H1 (cell line): ENCODE measurements around the gene ARID1B. TPM values are rescaled to one million over a fixed set of nuclear protein-coding genes. Genes with fewer than 3 reads are reported as not detected.

Source experiments
- CTCF ChIA-PET: fragments of 300-600 bp; sonication (Branson Sonifier 250); formaldehyde crosslinking; loops from one replicate; lab custom pipeline; 2021; ENCODE audit not compliant: partially characterized antibody; lab: Charles Lee
- POLR2A ChIA-PET: fragments of 300-600 bp; sonication (Branson Sonifier 250); formaldehyde crosslinking; loops from one replicate; lab custom pipeline; 2021; ENCODE audit warnings: inconsistent platforms; ENCODE audit not compliant: partially characterized antibody; lab: Charles Lee
- DNase-seq, 2 experiments: peaks; one replicate each; pipeline versions ENCODE4 v3.0.0 to v3.0.0-alpha.2; 2010 to 2022; ENCODE audit warnings: low spot score in 2 of 2, low read depth in 1 of 2, mixed read lengths in 1 of 2
- FAIRE-seq: peaks from 2 replicates; lab custom pipeline; 2011; peaks lifted over from hg19 to GRCh38; lab: Jason Lieb, UNC
- H2AFZ ChIP-seq: 2 replicates; pipeline ENCODE4 v1.8.1; 2012; ENCODE audit warnings: low read length, inconsistent platforms
- H2AK5ac ChIP-seq: 2 replicates; pipeline ENCODE4 v1.6.1; 2013; ENCODE audit warnings: low read depth, low read length
- H2BK120ac ChIP-seq: replicated peaks from 2 replicates; pipeline ENCODE3; 2013; ENCODE audit warnings: low read depth, low read length, inconsistent platforms
- H2BK12ac ChIP-seq: 2 replicates; pipeline ENCODE4 v1.6.1; 2013; ENCODE audit warnings: low read depth, low read length
- H2BK15ac ChIP-seq: 2 replicates; pipeline ENCODE4 v1.6.1; 2013; ENCODE audit warnings: low read length
- H2BK20ac ChIP-seq: 2 replicates; pipeline ENCODE4 v1.6.1; 2013; ENCODE audit warnings: low read length
- H2BK5ac ChIP-seq: 2 replicates; pipeline ENCODE4 v1.6.1; 2013; ENCODE audit warnings: low read depth, low read length
- H3K14ac ChIP-seq: 2 replicates; pipeline ENCODE4 v1.6.1; 2013; ENCODE audit warnings: inconsistent platforms; ENCODE audit not compliant: insufficient read length
- H3K18ac ChIP-seq: 2 replicates; pipeline ENCODE4 v1.6.1; 2013; ENCODE audit warnings: low read length; ENCODE audit errors: extremely low read depth
- H3K23ac ChIP-seq: 2 replicates; pipeline ENCODE4 v1.6.1; 2013; ENCODE audit warnings: inconsistent platforms; ENCODE audit not compliant: insufficient read length
- H3K23me2 ChIP-seq: 2 replicates; pipeline ENCODE4 v1.6.1; 2013; ENCODE audit warnings: low read depth, low read length
- H3K27ac ChIP-seq: 2 replicates; pipeline ENCODE4 v1.6.1; 2011; ENCODE audit warnings: low read depth, low read length, inconsistent platforms
- H3K27me3 ChIP-seq, 4 experiments: replicated peaks in 1 of 4; 1 replicate in 1 of 4; 2 replicates in 3 of 4; pipeline versions ENCODE4 v1.6.1 to v1.8.1; 2011 to 2013; ENCODE audit warnings: low read length in 3 of 4, mild to moderate bottlenecking in 3 of 4, inconsistent platforms in 2 of 4, mixed read lengths in 2 of 4, moderate library complexity in 1 of 4; ENCODE audit not compliant: control insufficient read depth in 3 of 4, insufficient read depth in 3 of 4; ENCODE audit errors: extremely low read depth in 1 of 4
- H3K36me3 ChIP-seq, 4 experiments: 2 replicates each; pipeline versions ENCODE4 v1.6.1 to v1.8.1; 2011 to 2013; ENCODE audit warnings: mild to moderate bottlenecking in 4 of 4, low read length in 3 of 4, moderate library complexity in 2 of 4, control low read depth in 1 of 4, inconsistent platforms in 1 of 4; ENCODE audit not compliant: insufficient read depth in 4 of 4, control insufficient read depth in 2 of 4
- H3K4ac ChIP-seq: replicated peaks from 2 replicates; pipeline ENCODE3; 2013; ENCODE audit warnings: low read length, low read depth, mixed read lengths, inconsistent platforms; ENCODE audit not compliant: insufficient read length
- H3K4me1 ChIP-seq, 4 experiments: replicated peaks in 1 of 4; 1 replicate in 1 of 4; 2 replicates in 3 of 4; pipeline versions ENCODE4 v1.6.1 to v1.8.1; 2011 to 2013; ENCODE audit warnings: low read length in 3 of 4, inconsistent platforms in 2 of 4, mixed read lengths in 1 of 4; ENCODE audit not compliant: insufficient read depth in 4 of 4, control insufficient read depth in 3 of 4
- H3K4me2 ChIP-seq, 2 experiments: 2 replicates each; pipeline versions ENCODE4 v1.6.1 to v1.8.1; 2011 to 2013; ENCODE audit warnings: low read depth in 2 of 2, low read length in 2 of 2, control low read depth in 1 of 2, inconsistent platforms in 1 of 2, mild to moderate bottlenecking in 1 of 2; ENCODE audit not compliant: insufficient read depth in 1 of 2
- H3K4me3 ChIP-seq, 4 experiments: fragments of 200-600, 300-600 bp in 1 of 4; sonication (generic), shearing (Covaris generic), sonication (Bioruptor Twin) in 1 of 4; 2 replicates each; pipeline versions ENCODE4 v1.5.1 to v1.8.1; 2011 to 2016; ENCODE audit warnings: low read length in 4 of 4, low read depth in 3 of 4, control low read depth in 2 of 4, inconsistent platforms in 2 of 4, mild to moderate bottlenecking in 2 of 4, mixed read lengths in 1 of 4, moderate library complexity in 1 of 4; ENCODE audit not compliant: insufficient read depth in 2 of 4; ENCODE audit errors: extremely low read depth in 1 of 4
- H3K56ac ChIP-seq: replicated peaks from 2 replicates; pipeline ENCODE3; 2013; ENCODE audit warnings: low read depth, mild to moderate bottlenecking, mixed read lengths, low read length, inconsistent platforms; ENCODE audit not compliant: insufficient read length
- H3K79me1 ChIP-seq: 2 replicates; pipeline ENCODE4 v1.6.1; 2013; ENCODE audit warnings: low read depth, low read length, control low read depth
- H3K79me2 ChIP-seq, 2 experiments: 2 replicates each; pipeline versions ENCODE4 v1.6.1 to v1.8.1; 2012 to 2013; ENCODE audit warnings: low read length in 2 of 2, mild to moderate bottlenecking in 2 of 2, inconsistent platforms in 1 of 2; ENCODE audit not compliant: insufficient read depth in 2 of 2, control insufficient read depth in 1 of 2
- H3K9ac ChIP-seq, 4 experiments: replicated peaks in 1 of 4; 1 replicate in 1 of 4; 2 replicates in 3 of 4; pipeline versions ENCODE4 v1.6.1 to v1.8.1; 2011 to 2013; ENCODE audit warnings: low read depth in 3 of 4, low read length in 3 of 4, control low read depth in 2 of 4, mild to moderate bottlenecking in 2 of 4, moderate library complexity in 2 of 4, inconsistent platforms in 1 of 4; ENCODE audit errors: extremely low read depth in 1 of 4
- H3K9me3 ChIP-seq, 2 experiments: 2 replicates each; pipeline versions ENCODE4 v1.6.1 to v1.8.1; 2012 to 2013; ENCODE audit warnings: mild to moderate bottlenecking in 2 of 2, moderate library complexity in 2 of 2, control low read depth in 1 of 2, inconsistent platforms in 1 of 2, low read depth in 1 of 2, low read length in 1 of 2, mixed read lengths in 1 of 2; ENCODE audit not compliant: insufficient read depth in 2 of 2
- H4K20me1 ChIP-seq, 2 experiments: replicated peaks in 1 of 2; 2 replicates each; pipeline versions ENCODE3 to v1.8.1; 2011 to 2013; ENCODE audit warnings: inconsistent platforms in 2 of 2, low read length in 2 of 2, mild to moderate bottlenecking in 1 of 2; ENCODE audit not compliant: insufficient read depth in 2 of 2, control insufficient read depth in 1 of 2
- H4K5ac ChIP-seq: 2 replicates; pipeline ENCODE4 v1.6.1; 2013; ENCODE audit warnings: low read length, low read depth, mixed read lengths, inconsistent platforms; ENCODE audit not compliant: insufficient read length
- H4K8ac ChIP-seq: 2 replicates; pipeline ENCODE4 v1.8.0; 2013; ENCODE audit warnings: mild to moderate bottlenecking, moderate library complexity, low read length, inconsistent platforms; ENCODE audit not compliant: insufficient read depth; ENCODE audit errors: extremely low read depth
- H4K91ac ChIP-seq: replicated peaks from 2 replicates; pipeline ENCODE3; 2013; ENCODE audit warnings: low read length, mixed read lengths, inconsistent platforms; ENCODE audit not compliant: insufficient read length
- CHD1 ChIP-seq: IDR thresholded peaks from 2 replicates; pipeline ENCODE4 v1.6.1; 2012; ENCODE audit warnings: low read depth, low read length, improper control_type of control experiment
- HDAC6 ChIP-seq: IDR thresholded peaks from one replicate; pipeline ENCODE4 v1.7.1; 2012; ENCODE audit warnings: low read depth, mild to moderate bottlenecking, inconsistent platforms, low read length, moderate library complexity
- POLR2AphosphoS5 ChIP-seq: IDR thresholded peaks from 2 replicates; pipeline ENCODE4 v1.6.1; 2011; ENCODE audit warnings: low read depth, low read length
- POU5F1 ChIP-seq: IDR thresholded peaks from 2 replicates; pipeline ENCODE4 v1.6.1; 2011; ENCODE audit warnings: low read depth, mild to moderate bottlenecking, low read length, moderate library complexity
- SAP30 ChIP-seq: fragments of 300-600 bp; sonication (generic); IDR thresholded peaks from 2 replicates; pipeline ENCODE4 v1.7.1; 2012; ENCODE audit warnings: low read length, moderate library complexity, mild to moderate bottlenecking, inconsistent platforms; ENCODE audit not compliant: insufficient read depth, insufficient replicate concordance
- TEAD4 ChIP-seq: IDR thresholded peaks from 2 replicates; pipeline ENCODE4 v1.6.1; 2012; ENCODE audit warnings: low read depth, low read length, inconsistent platforms, mixed read lengths
- WGBS, 2 experiments: shearing (Covaris generic) in 1 of 2; methylation state at CpG; one replicate each; pipeline versions ENCODE4 v1.1.6 to v1.1.7; 2013 to 2015; ENCODE audit warnings: low lambda C conversion rate in 2 of 2, mixed read lengths in 2 of 2, inconsistent platforms in 1 of 2, low coverage in 1 of 2, missing lambda C conversion rate in 1 of 2; ENCODE audit not compliant: insufficient replicate concordance in 2 of 2, insufficient coverage in 1 of 2, insufficient read length in 1 of 2; ENCODE audit errors: extremely low coverage in 1 of 2, missing lambda C conversion rate in 1 of 2; 5-methylcytosine and 5-hydroxymethylcytosine counted together
- polyA plus RNA-seq, 7 experiments: library from polyadenylated mRNA; depleted of rRNA in 3 of 7; stranded (reverse) in 5 of 7; unstranded in 2 of 7; fragments of >200 nt in 5 of 7; fragments of 200-250 nt in 2 of 7; gene quantifications; 1 replicate in 5 of 7; 2 replicates in 1 of 7; 4 replicates in 1 of 7; pipeline versions ENCODE4 v1.2.1 to v1.2.3, GENCODE V29; 2011 to 2013; ENCODE audit warnings: missing spikeins in 2 of 7, mixed read lengths in 2 of 7
- total RNA-seq: library from RNA; stranded (reverse); fragmentation: NEBNext Ultra II Directional; extraction: Animal tissue kit (Norgen Biotek cat#: 25700); gene quantifications from 2 replicates; pipeline ENCODE4 v1.2.1, GENCODE V29; 2021

Gene ARID1B
- total and polyA plus RNA-seq, 2 of the 8 experiments (the other 6 are each of a cell fraction or from before 2014, with no cell fraction given): 24.3 to 70.3 TPM

DNA sequence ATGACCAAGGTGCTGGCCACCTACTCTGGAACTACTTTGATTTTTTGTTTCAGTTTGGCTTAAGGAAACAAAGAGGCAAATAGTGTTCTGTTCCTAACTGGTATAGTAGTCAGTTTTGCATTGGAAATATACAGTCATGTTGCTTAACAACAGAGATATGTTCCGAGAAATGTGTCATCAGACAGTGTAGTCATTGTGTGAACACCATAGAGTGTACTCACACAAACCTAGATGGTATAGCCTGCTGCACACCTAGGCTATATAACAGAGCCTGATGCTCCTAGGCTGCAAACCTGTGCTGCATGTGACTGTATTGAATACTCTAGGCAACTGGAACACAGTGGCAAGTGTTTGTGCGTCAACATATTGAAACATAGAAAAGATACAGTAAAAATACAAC is 80.4 kb downstream of the ARID1B start:
- ChIA-PET POLR2A (no interaction called here), CTCF (interaction anchor here (0.6 to 1.2 kb wide), 2 partner anchors 13 to 77 kb away, joined by 3 to 4 read pairs; no protein-coding TSS in a partner anchor)
- H2BK12ac ChIP-seq: no peak overlapping the region
- H2BK20ac ChIP-seq: no peak overlapping the region
- H3K23ac ChIP-seq: no peak overlapping the region
- H2AFZ ChIP-seq: no peak overlapping the region
- H2BK15ac ChIP-seq: no peak overlapping the region
- H3K9me3 ChIP-seq: no peaks in the 10 kb centered on the region
- H3K4me1 ChIP-seq: peaks cover 4 to 21% (median 15%) of the 10 kb centered on the region in 4 experiments
- peaks cover 5 to 8% of the 10 kb centered on the region in 2 experiments for H4K20me1 ChIP-seq
- DNase-seq: no peak
- no peak overlapping the region for H3K14ac ChIP-seq
- H3K79me2 ChIP-seq: peaks cover 18 to 96% of the 10 kb centered on the region in 2 experiments
- H3K9ac ChIP-seq: no peak overlapping the region
- no peak for FAIRE-seq
- no peak overlapping the region for H2BK5ac ChIP-seq
- H3K4me3 ChIP-seq: no peak overlapping the region
- H3K4ac ChIP-seq: no peak overlapping the region
- H3K23me2 ChIP-seq: no peaks in the 10 kb centered on the region; the same call in 1 of the 2 replicates
- no peak overlapping the region for H3K27ac ChIP-seq
- H3K56ac ChIP-seq: no peak overlapping the region
- H4K5ac ChIP-seq: no peak overlapping the region
- no peak overlapping the region for H2BK120ac ChIP-seq
- no peak overlapping the region for H4K91ac ChIP-seq
- H4K8ac ChIP-seq: no peak overlapping the region
- no peak overlapping the region for H3K18ac ChIP-seq
- WGBS, 2 experiments: 88% methylated on average over 2 of the region's 2 CpGs; no CpG with 5 or more reads in 1 of the 2 experiments
- H3K36me3 ChIP-seq: no peaks in the 10 kb centered on the region
- H3K4me2 ChIP-seq: no peak overlapping the region
- TF ChIP-seq SAP30 (no peak), TEAD4 (no peak), POLR2AphosphoS5 (no peak), HDAC6 (no peak), POU5F1 (no peak), CHD1 (no peak)
- no peaks in the 10 kb centered on the region for H3K27me3 ChIP-seq
- no peak overlapping the region for H2AK5ac ChIP-seq
- peaks cover 5% of the 10 kb centered on the region for H3K79me1 ChIP-seq
